GM21515 (cell line): ENCODE results near the gene SELENOK.
"Not testable (repeated sequence)": the region's sequence is repeated elsewhere in the genome, so short reads cannot be mapped to it uniquely, and the experiment has no call there.

Source experiments
- ATAC-seq: cut with Tn5 transposase; IDR thresholded peaks from one replicate; pipeline ENCODE4 v1.9.1; 2021; ENCODE audit not compliant: unreplicated experiment

The SELENOK gene

DNA sequence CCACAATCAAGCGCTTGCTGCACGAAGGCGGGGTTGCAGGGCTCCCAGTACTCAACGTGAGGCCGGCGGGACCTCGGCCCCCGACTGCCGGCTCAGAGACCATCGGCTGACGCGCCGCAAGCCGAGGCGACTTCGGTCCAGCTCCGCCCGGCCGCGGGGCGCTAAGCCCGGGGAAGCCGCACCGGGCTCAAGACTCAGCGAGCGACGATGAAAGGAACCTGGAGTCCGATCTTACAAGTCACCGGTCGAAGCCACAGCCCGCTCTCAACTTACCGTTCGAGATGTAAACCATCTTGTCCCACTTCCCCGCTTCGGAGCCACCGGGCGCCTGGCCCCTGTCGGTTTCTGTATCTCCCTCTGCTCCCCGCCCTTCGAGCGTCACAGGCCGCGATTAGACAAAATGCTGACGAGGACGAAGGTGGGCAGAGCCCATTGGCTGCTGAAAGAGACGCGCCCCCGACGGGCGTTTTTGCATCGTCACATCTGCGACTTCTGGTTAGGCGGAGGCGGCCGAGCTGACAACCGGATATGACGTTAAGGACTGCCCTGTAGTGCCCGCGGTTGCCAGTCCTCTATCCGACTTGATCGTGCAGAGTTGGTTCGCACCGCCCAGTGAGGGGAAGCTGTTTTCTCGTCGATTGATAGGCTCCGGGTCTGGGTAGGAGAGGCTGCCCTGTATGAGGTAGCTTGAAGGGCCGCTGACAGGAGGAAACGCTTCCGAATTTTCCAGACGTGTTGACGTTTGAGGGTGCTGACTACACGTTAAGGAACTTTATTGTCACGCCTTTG is at the start of gene SELENOK:
Gene SELENOK (minus strand): TSS at position 363 of the 789 bp plus-strand sequence.
- ATAC-seq = peak; percentile 94

GRCh38 chr3:53941184-53941583 is 49.5 kb upstream of the SELENOK start:
- no peak for ATAC-seq

GRCh38 chr3:53940623-53941022 is 49.0 kb upstream of the SELENOK start:
- ATAC-seq = no peak

- no peak for ATAC-seq
These were observed 48.2 kb upstream of the SELENOK start for GRCh38 chr3:53939813-53940212.

- no peak for ATAC-seq
These were observed 47.5 kb upstream of the SELENOK start for GRCh38 chr3:53939086-53939582.

DNA sequence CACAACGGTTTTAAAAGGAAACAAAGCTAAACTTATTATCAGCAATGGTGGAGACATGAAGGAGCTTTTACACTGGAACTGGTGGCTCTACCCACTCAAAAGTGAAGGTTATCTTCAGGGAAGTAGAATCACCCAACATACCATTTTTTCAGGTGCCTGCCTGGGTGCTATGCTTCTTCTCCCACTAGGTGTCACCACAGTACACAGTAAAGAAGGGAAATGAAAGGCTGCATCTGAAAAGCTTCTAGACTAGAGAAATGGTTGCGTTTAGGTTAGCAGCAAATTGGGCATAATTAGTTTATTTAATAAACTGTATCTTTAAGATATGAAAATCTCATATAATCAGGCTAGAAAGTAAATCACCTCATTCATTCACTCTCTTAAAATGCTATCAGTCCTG is 47.0 kb upstream of the SELENOK start:
- ATAC-seq = peak; percentile 58

GRCh38 chr3:53936347-53936746 is 44.7 kb upstream of the SELENOK start:
- no peak for ATAC-seq

DNA sequence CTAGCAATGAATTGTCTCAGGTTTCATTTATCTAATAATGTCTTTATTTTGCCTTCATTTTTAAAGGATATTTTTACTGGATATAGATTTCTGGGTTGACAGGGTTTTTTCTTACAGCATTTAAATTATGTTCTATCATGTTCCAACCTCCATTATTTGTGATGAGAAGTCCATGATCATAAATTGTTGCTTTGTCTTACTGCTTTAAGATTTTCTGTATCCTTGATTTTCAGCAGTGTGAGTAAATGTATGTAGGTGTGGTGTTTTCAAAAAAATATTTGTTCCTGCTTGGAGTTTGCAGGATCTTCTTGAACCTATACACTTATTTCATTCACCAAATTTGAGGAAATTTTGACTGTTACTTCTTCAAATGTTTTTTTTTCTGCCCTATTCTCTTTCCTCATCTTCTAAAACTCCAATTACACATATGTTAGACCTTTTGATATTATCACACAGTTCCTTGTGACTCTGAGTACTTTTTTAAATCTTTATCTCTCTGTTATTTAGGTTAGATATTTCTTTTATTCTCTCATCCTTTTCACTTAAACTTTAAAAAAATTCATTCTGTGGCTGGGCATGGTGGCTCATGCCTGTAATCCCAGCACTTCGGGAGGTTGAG is 43.7 kb upstream of the SELENOK start:
- ATAC-seq = no peak

GRCh38 chr3:53927208-53927872 is 35.7 kb upstream of the SELENOK start:
- ATAC-seq = not testable (repeated sequence)

- ATAC-seq = no peak
These were observed 29.6 kb upstream of the SELENOK start for GRCh38 chr3:53921296-53921695.

GRCh38 chr3:53919741-53920140 is 28.1 kb upstream of the SELENOK start:
- no peak for ATAC-seq

GRCh38 chr3:53913401-53913800 is 21.7 kb upstream of the SELENOK start:
- ATAC-seq = no peak

GRCh38 chr3:53902711-53903110 is 11.1 kb upstream of the SELENOK start:
- ATAC-seq = no peak

- ATAC-seq = no peak
These were observed 10.4 kb upstream of the SELENOK start for GRCh38 chr3:53902067-53902466.

GRCh38 chr3:53900666-53901331 is 9.1 kb upstream of the SELENOK start:
- no peak for ATAC-seq

- no peak for ATAC-seq
These were observed 8.1 kb upstream of the SELENOK start for GRCh38 chr3:53899750-53900149.

DNA sequence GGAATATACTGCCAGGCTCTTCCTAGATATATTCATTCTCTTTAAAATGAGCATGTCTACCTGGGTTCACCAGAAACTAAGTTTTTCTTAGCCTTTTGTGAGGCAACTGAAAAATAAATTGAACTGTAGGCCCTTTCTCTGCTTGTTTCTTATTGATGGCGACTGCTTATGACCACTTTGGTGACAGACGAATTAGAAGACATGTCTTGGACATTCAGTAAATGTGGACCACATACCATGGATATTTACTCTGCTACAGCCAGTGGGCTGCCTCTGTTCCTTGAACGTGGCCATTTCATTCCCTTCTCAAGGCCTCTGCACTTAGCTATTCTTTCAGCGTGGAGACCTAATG is 603 bp upstream of the SELENOK start:
- ATAC-seq = no peak

GRCh38 chr3:53890726-53891475 is 758 bp downstream of the SELENOK start:
- no peak for ATAC-seq

GRCh38 chr3:53888232-53888631 is 3.4 kb downstream of the SELENOK start:
- no peak for ATAC-seq

DNA sequence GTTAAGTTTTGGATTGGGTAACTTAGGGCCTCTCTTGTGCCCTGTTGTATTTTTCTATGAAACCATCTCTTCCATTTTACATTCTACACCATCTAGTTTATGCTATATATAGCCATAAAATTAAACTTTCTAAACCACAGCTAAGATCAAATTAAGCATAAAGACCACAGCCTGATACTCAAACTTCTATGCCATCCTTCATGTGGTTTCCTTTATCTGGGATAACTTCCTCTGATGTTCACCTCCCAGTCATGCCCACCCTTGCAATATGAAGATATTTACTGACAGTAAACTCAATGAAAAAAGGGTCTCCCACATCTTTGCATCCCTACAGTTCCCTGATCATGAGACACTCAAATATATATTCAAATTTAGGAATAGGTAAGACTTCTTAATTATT is 4.2 kb downstream of the SELENOK start:
- ATAC-seq = no peak

GRCh38 chr3:53885239-53885638 is 6.4 kb downstream of the SELENOK start:
- no peak for ATAC-seq
